ENCODE data around the gene RAD51B.

- TF ChIP-seq POLR2A (IDR thresholded peaks at IDR 0.05; ENCODE audit: low read depth, low read length) (no peak), POLR2AphosphoS5 (IDR thresholded peaks at IDR 0.05; ENCODE audit: low read depth, low read length) (no peak), TAF1 (IDR thresholded peaks at IDR 0.05; ENCODE audit: borderline replicate concordance, low read depth, low read length) (no peak)
Measured at GRCh38 chr14:67999290-67999689, 179.7 kb downstream of the RAD51B start.

All from GM12892 (cell line).